Thymus (tissue), 11 donors: ENCODE data around the gene CENPV. TPM values are rescaled to one million over a fixed set of nuclear protein-coding genes. Genes with fewer than 3 reads are reported as not detected.

Experiments used
- DNase-seq, 9 donors: peaks; one replicate each; pipeline ENCODE4 v3.0.0-alpha.2; 2013; ENCODE audit warnings: low spot score in 9 of 9, low read depth in 6 of 9, missing footprints in 1 of 9
- H3K27ac ChIP-seq, 2 donors: one replicate each; pipeline ENCODE4 v1.5.1; 2013; ENCODE audit warnings: control low read depth in 1 of 2, low read depth in 1 of 2, low read length in 1 of 2, mild to moderate bottlenecking in 1 of 2, moderate library complexity in 1 of 2
- H3K27me3 ChIP-seq, 2 donors: one replicate each; pipeline ENCODE4 v1.5.1; 2013; ENCODE audit warnings: low read length in 1 of 2; ENCODE audit not compliant: control insufficient read depth in 2 of 2, insufficient read depth in 1 of 2
- H3K36me3 ChIP-seq, 2 donors: one replicate each; pipeline ENCODE4 v1.5.1; 2013; ENCODE audit warnings: low read length in 1 of 2, mild to moderate bottlenecking in 1 of 2, moderate library complexity in 1 of 2; ENCODE audit not compliant: control insufficient read depth in 2 of 2, insufficient read depth in 2 of 2
- H3K4me1 ChIP-seq, 2 donors: one replicate each; pipeline ENCODE4 v1.5.1; 2013; ENCODE audit warnings: low read length in 2 of 2; ENCODE audit not compliant: control insufficient read depth in 2 of 2, insufficient read depth in 2 of 2
- H3K4me3 ChIP-seq, 2 donors: one replicate each; pipeline ENCODE4 v1.5.1; 2013; ENCODE audit warnings: low read length in 2 of 2, control low read depth in 1 of 2, mild to moderate bottlenecking in 1 of 2
- H3K9me3 ChIP-seq, 2 donors: one replicate each; pipeline ENCODE4 v1.5.1; 2013; ENCODE audit warnings: low read length in 1 of 2, mild to moderate bottlenecking in 1 of 2; ENCODE audit not compliant: control insufficient read depth in 2 of 2, insufficient read depth in 1 of 2
- WGBS: extraction: QIAGEN DNeasy Blood & Tissue Kit; methylation state at CpG from one replicate; pipeline ENCODE4 v1.1.7; 2013; 5-methylcytosine and 5-hydroxymethylcytosine counted together
- polyA plus RNA-seq: library from polyadenylated mRNA; stranded (reverse); fragments of 200-250 nt; gene quantifications from one replicate; pipeline ENCODE4 v1.2.3, GENCODE V29; 2013
- total RNA-seq: library from RNA; stranded (reverse); fragments of 120-200 nt; gene quantifications from one replicate; pipeline ENCODE4 v1.2.4, GENCODE V29; 2013
- donor health status: healthy.

Gene CENPV
- total and polyA plus RNA-seq, 2 donors: 85.2 to 108 TPM

DNA sequence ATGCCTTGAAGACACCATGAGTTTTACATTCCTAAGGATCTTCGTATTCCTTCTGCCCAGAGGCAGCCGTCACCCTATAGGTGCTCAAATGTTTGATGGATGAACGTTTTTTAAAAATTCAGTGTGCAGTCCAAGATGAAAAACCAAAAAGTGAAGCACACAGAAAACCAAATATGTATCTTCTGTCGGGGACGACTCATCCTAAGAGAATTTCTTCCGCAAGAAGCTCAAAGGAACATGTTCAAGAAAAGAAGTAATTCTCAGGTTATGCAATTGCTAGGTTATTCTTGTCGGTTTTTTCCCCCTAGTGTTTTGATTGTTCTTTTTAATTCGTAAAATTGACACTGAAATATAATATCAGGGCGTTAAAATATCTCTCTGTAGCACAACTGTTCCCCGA, 1.4 kb downstream of the CENPV start:
- Histone ChIP-seq H3K4me3 (peak overlapping the region; percentile 70 to 92), H3K27me3 (peaks cover 0 to 14% of the 10 kb centered on the region in 2 donors), H3K27ac (peak overlapping the region in 1 of 2 donors; percentile 48), H3K9me3 (no peaks in the 10 kb centered on the region), H3K4me1 (peaks cover 18 to 40% of the 10 kb centered on the region in 2 donors), H3K36me3 (peaks cover 4 to 19% of the 10 kb centered on the region in 2 donors)
- DNase-seq: no peak
- WGBS: 48% methylated on average over 10 of the region's 10 CpGs

DNA sequence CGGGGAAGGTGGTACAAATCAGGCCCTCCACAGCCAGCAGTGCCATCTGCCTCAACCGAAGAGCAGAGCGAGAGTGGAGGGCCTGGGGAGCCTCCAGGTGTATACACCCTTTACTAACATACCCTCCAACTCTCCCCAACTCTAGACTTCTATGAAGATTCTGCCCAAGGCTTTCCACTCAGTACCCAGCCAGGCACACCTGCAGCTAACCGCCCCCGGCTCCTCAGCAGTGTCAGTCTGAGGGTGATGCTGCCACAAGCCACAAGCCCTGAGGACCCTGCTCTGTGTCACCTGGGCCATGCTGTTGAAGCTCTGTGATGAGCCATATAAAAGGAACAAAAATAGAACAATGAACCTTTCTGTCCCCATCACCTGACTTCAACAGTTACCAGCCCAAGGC, 3.8 kb downstream of the CENPV start:
- H3K4me3 ChIP-seq: no peak overlapping the region
- H3K36me3 ChIP-seq: peaks cover 7 to 32% of the 10 kb centered on the region in 2 donors
- WGBS: 7% methylated on average over 5 of the region's 5 CpGs
- H3K27ac ChIP-seq: peak overlapping the region; percentile 83 to 92
- peaks cover 0 to 14% of the 10 kb centered on the region in 2 donors for H3K27me3 ChIP-seq
- peaks cover 18 to 40% of the 10 kb centered on the region in 2 donors for H3K4me1 ChIP-seq
- peak; percentile 47 to 93 (median 80) for DNase-seq
- no peaks in the 10 kb centered on the region for H3K9me3 ChIP-seq

- Histone ChIP-seq H3K27me3 (peaks cover 0 to 11% of the 10 kb centered on the region in 2 donors), H3K27ac (peak overlapping the region in 1 of 2 donors; percentile 92), H3K9me3 (no peaks in the 10 kb centered on the region), H3K36me3 (peaks cover 15 to 40% of the 10 kb centered on the region in 2 donors), H3K4me1 (peaks cover 18 to 38% of the 10 kb centered on the region in 2 donors), H3K4me3 (no peak overlapping the region)
- WGBS: 94% methylated on average over 6 of the region's 6 CpGs
- peak in 1 of 9 donors; percentile 5 for DNase-seq
Observed at GRCh38 chr17:16348586-16348985, 4.7 kb downstream of the CENPV start.

- Histone ChIP-seq H3K27ac (no peak overlapping the region), H3K27me3 (no peaks in the 10 kb centered on the region), H3K4me1 (peaks cover 15 to 30% of the 10 kb centered on the region in 2 donors), H3K4me3 (no peak overlapping the region), H3K36me3 (peaks cover 32 to 56% of the 10 kb centered on the region in 2 donors), H3K9me3 (no peaks in the 10 kb centered on the region)
- no peak for DNase-seq
- WGBS: over 99% methylated on average over 6 of the region's 6 CpGs
Observed at GRCh38 chr17:16346721-16347271, 6.5 kb downstream of the CENPV start.

DNA sequence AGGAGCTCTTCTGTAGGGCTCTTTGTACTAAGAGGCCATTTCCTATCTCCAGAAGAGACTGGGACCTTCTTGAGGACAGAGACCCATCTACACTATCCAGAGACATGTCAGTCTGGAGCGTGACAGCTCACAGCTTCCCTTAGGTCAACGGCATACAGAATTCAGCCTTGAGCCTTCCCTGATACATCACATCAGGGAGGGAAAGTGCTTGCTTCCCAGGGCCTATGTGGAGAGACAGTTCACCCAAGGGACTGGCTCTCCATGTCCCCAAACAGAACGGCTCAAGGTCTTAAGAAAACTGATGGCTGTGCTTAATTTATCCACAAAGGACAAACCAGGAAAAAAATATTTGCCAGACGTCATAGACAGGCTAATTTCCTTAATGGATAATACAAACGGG, 7.7 kb downstream of the CENPV start:
- Histone ChIP-seq H3K9me3 (no peaks in the 10 kb centered on the region), H3K4me1 (peaks cover 14 to 24% of the 10 kb centered on the region in 2 donors), H3K4me3 (no peak overlapping the region), H3K27me3 (no peaks in the 10 kb centered on the region), H3K27ac (no peak overlapping the region), H3K36me3 (peaks cover 32 to 56% of the 10 kb centered on the region in 2 donors)
- DNase-seq: no peak
- WGBS: 96% methylated on average over 5 of the region's 5 CpGs

DNA sequence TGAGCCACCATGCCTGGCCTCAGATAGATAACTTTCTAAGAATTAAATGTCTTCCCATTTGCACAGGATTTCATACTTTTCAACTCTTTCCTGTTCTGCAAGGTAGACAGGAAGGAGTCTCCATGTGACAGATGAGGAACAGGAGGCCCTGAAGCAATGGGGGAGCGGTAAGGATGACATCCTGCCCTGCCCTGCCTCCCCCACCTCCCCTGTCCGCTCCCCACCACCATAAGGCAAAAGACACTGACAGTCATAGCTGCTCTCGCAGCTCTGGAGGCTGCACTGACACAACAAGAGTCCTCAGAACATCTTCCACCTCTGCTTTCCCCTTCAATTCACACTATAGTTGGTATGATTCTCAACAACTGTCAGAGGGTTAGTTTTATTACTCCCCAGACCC, 9.7 kb downstream of the CENPV start:
- H3K4me1 ChIP-seq: peaks cover 0 to 4% of the 10 kb centered on the region in 2 donors
- peaks cover 32 to 49% of the 10 kb centered on the region in 2 donors for H3K36me3 ChIP-seq
- no peak overlapping the region for H3K4me3 ChIP-seq
- DNase-seq: no peak
- 95% methylated on average over 3 of the region's 3 CpGs for WGBS
- no peaks in the 10 kb centered on the region for H3K27me3 ChIP-seq
- H3K9me3 ChIP-seq: no peaks in the 10 kb centered on the region
- H3K27ac ChIP-seq: no peak overlapping the region

- no peak overlapping the region for H3K4me3 ChIP-seq
- H3K4me1 ChIP-seq: no peaks in the 10 kb centered on the region
- WGBS: 97% methylated on average over 4 of the region's 4 CpGs
- no peaks in the 10 kb centered on the region for H3K9me3 ChIP-seq
- peaks cover 32 to 45% of the 10 kb centered on the region in 2 donors for H3K36me3 ChIP-seq
- no peak for DNase-seq
- no peaks in the 10 kb centered on the region for H3K27me3 ChIP-seq
- no peak overlapping the region for H3K27ac ChIP-seq
Observed at GRCh38 chr17:16342979-16343378, 10.3 kb downstream of the CENPV start.

DNA sequence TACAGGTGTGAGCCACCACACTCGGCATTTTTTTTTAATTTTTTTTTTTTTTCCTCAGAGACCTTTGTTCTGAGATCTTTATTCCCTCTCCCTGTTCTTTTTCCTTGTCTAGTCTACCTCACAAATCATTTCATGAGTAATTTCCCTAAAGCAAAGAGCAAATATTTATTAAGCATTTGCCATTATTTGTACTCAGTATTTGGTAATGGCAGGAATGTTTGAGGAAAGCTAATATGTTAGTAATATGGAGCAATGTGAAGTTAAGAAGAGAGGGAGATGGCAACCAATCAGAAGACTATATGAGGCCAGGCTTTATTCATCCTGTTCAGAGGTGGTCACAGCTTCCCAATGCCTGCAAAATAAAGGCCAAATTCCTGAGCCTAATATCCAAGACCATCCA, 13.3 kb downstream of the CENPV start:
- WGBS: 94% methylated on average over 1 of the region's 1 CpG
- peaks cover 25 to 26% of the 10 kb centered on the region in 2 donors for H3K36me3 ChIP-seq
- DNase-seq: no peak

GRCh38 chr17:16339402-16339801, 13.9 kb downstream of the CENPV start:
- no peak for DNase-seq
- no peak overlapping the region for H3K4me3 ChIP-seq
- no peaks in the 10 kb centered on the region for H3K9me3 ChIP-seq
- H3K4me1 ChIP-seq: no peaks in the 10 kb centered on the region
- 98% methylated on average over 1 of the region's 1 CpG for WGBS
- H3K36me3 ChIP-seq: peaks cover 23 to 25% of the 10 kb centered on the region in 2 donors
- H3K27me3 ChIP-seq: no peaks in the 10 kb centered on the region
- H3K27ac ChIP-seq: no peak overlapping the region

More for the DNA sequence above, 13.3 kb downstream of the CENPV start:
- Histone ChIP-seq H3K27ac (no peak overlapping the region), H3K27me3 (no peaks in the 10 kb centered on the region), H3K4me3 (no peak overlapping the region), H3K9me3 (no peaks in the 10 kb centered on the region), H3K4me1 (no peaks in the 10 kb centered on the region)
